GM12801 (cell line): ENCODE data around the gene BCL2L15.

Experiments used
- TF ChIP-seq, protein P1 (sequence below): IDR thresholded peaks from one replicate; pipeline ENCODE4 v1.5.1; 2011; ENCODE audit warnings: control low read depth; ENCODE audit not compliant: insufficient read length; ENCODE audit errors: extremely low read depth

The BCL2L15 gene

DNA sequence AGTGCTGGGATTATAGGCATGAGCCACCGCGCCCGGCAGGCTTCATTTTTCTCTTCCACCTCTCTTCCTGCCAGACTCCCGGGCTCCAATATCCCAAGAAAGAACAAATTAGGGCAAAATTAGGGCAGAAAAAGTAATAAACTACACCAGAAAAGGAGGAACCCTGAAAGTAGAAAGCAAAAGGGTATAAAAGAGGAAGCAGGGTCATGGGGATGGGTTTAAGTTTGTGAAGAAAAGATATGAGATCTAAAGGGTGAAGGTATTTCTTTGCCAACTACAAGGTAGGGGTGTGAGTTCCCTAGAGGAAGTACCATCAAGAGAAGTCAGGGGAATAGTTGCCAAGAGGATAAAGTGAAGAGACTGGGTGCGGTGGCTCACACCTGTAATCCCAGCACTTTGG lies 25.7 kb downstream of the BCL2L15 start:
- TF ChIP-seq, protein P1, sequence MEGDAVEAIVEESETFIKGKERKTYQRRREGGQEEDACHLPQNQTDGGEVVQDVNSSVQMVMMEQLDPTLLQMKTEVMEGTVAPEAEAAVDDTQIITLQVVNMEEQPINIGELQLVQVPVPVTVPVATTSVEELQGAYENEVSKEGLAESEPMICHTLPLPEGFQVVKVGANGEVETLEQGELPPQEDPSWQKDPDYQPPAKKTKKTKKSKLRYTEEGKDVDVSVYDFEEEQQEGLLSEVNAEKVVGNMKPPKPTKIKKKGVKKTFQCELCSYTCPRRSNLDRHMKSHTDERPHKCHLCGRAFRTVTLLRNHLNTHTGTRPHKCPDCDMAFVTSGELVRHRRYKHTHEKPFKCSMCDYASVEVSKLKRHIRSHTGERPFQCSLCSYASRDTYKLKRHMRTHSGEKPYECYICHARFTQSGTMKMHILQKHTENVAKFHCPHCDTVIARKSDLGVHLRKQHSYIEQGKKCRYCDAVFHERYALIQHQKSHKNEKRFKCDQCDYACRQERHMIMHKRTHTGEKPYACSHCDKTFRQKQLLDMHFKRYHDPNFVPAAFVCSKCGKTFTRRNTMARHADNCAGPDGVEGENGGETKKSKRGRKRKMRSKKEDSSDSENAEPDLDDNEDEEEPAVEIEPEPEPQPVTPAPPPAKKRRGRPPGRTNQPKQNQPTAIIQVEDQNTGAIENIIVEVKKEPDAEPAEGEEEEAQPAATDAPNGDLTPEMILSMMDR = no peak

DNA sequence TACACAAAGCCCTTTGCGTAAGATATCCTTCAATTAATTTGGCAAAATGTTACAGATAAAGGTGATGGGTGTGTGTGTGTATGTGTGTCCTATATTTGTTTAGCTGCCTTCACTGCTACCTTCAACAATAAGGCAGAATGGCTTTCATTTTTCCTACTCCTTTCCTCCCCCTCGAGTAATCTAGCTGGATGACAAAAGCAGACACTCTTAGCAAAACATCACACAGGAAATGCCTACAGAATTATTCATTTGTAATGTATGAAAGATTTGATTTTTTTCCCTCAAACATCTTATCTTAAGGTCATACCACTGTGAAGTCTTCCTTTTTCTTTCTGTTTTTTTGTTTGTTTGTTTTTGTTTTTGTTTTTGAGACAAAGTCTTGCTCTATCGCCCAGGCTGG lies 26.5 kb downstream of the BCL2L15 start:
- TF ChIP-seq, protein P1 = no peak

DNA sequence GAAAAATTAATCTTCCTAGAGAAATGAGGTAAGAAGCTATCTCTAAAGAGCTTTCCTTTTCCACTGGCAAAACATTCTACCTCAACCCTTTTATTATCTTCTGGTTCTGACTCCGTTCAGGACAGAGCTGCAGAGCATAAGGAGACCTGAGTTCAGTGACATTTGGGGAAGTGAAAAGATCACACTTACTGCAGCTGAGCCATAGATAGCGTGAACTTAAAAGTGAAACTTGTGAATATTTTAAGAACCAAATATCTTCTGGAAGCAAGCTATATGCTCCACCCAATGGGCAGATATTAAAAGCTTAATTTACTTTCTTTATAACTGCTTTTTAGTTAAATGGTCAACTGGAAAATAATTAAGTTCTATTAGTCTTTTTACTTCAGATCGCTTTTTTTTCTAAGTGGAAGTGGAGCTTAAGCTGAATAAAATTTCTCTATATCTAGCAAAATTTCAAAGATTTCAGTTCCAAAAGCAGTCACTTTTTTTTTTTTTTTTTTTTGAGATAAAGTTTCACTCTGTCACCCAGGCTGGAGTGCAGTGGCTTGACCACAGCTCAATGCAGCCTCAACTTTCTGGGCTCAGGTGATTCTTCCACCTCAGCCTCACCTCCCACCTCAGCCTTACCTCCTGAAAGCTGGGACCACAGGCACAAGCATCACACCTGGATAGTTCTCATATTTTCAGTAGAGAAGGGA lies 27.8 kb downstream of the BCL2L15 start:
- TF ChIP-seq, protein P1 = no peak

DNA sequence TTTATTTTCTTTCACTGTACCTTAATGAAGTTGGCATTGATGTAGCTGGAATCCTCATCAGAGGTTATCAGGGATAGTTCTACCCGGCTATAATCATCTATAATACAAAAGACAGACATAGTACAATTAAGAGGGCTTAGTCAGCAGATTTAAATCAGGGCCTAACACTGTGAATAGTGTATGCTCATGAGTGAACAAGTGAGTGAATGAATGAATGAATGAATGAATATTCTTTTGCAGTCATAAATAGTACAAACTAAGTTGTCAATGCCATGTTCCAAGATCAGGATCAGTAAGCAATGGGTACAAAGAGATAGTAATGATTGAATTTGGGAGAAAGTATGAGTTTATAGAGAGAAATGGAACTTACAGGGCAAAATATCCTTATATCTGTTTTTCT lies 28.4 kb downstream of the BCL2L15 start:
- TF ChIP-seq, protein P1 = no peak

DNA sequence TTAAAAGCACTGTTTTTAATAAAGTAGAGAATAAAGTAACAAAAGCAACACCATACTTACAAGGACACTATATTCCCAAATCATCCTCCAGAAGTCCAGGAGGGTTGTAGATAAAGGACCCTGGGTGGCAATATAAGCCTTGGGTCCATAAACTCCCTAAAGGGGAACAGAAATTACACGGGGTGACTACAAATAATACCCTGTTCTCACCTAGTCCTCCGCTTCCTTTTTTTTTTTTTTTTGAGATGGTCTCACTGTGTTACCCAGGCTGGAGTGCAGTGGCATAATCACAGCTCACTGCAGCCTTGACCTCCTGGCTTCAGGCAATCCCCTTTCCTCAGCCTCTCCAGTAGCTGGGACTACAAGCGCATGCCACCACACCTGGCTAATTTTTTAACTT lies 29.0 kb downstream of the BCL2L15 start:
- TF ChIP-seq, protein P1 = no peak

DNA sequence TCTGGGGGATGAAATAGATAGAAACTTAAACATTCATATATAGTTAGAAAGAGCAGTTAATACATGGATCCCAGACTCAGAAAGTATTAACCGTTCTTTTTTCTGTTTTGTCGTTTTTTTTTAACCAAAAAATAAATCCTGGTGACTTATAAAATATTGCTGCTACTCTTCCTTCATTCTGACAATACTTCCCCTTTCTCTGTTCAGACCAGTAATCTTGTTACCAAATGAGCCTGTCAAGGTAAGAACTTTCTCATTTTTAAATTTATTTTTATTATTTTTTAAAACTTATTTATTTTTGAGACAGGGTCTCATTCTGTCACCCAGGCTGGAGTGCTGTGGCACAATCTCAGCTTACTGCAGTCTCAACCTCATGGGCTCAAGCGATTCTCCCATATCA lies 29.6 kb downstream of the BCL2L15 start:
- TF ChIP-seq, protein P1 = no peak

DNA sequence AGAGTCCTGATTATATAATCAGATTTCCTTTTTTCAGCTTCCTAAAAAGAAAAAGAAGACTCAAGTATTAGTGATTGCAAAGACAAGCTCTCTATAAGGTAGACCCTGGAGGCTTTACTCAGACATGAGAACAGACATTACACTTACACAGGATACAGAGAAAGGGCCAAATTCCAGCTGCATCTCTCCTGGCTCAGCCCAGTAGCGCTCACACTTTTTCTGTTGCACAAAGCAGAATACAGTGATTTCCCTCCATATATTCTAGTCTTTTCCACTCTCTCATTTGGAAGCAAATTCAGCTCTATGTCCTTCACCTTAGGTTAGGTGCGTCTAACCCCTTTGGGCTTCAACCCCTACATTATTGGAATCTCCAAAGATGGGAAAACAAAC lies 31.0 kb downstream of the BCL2L15 start:
- TF ChIP-seq, protein P1 = no peak
